H1 (cell line): Measurements from ENCODE around the gene PLEKHG3. TPM values are rescaled to one million over a fixed set of nuclear protein-coding genes. Genes with fewer than 3 reads are reported as not detected.

Experiments used
- BACH1 ChIP-seq: IDR thresholded peaks from 2 replicates; pipeline ENCODE4 v1.6.1; 2012; ENCODE audit warnings: low read length, improper control_type of control experiment
- CEBPB ChIP-seq: IDR thresholded peaks from 2 replicates; pipeline ENCODE4 v1.6.1; 2012; ENCODE audit warnings: low read depth, low read length
- EZH2 ChIP-seq: fragments of 200-600 bp; sonication (generic); IDR thresholded peaks from 2 replicates; pipeline ENCODE4 v1.7.1; 2012; ENCODE audit warnings: low read depth, mild to moderate bottlenecking, moderate library complexity, low read length, inconsistent platforms; ENCODE audit not compliant: severe bottlenecking
- KDM1A ChIP-seq: fragments of 200-600, 300-600 bp; sonication (generic); IDR thresholded peaks from 2 replicates; pipeline ENCODE4 v1.7.1; 2016; ENCODE audit warnings: mild to moderate bottlenecking, low read length, borderline replicate concordance
- KDM4A ChIP-seq: IDR thresholded peaks from one replicate; pipeline ENCODE4 v1.7.1; 2012; ENCODE audit warnings: low read depth, mild to moderate bottlenecking, moderate library complexity, low read length, inconsistent platforms; ENCODE audit not compliant: severe bottlenecking
- RBBP5 ChIP-seq: IDR thresholded peaks from 2 replicates; pipeline ENCODE4 v1.7.1; 2012; ENCODE audit warnings: low read depth, mild to moderate bottlenecking, inconsistent platforms, low read length, moderate library complexity, borderline replicate concordance
- SIRT6 ChIP-seq: IDR thresholded peaks from one replicate; pipeline ENCODE4 v1.7.1; 2012; ENCODE audit warnings: low read length, inconsistent platforms
- SIX5 ChIP-seq: IDR thresholded peaks from 2 replicates; pipeline ENCODE4 v1.6.1; 2011; ENCODE audit warnings: mild to moderate bottlenecking, low read depth, low read length
- ZNF274 ChIP-seq: IDR thresholded peaks from 2 replicates; pipeline ENCODE4 v1.7.0; 2012; ENCODE audit warnings: low read length, borderline replicate concordance; ENCODE audit errors: extremely low read depth
- polyA plus RNA-seq, 7 experiments: library from polyadenylated mRNA; depleted of rRNA in 3 of 7; stranded (reverse) in 5 of 7; unstranded in 2 of 7; fragments of >200 nt in 5 of 7; fragments of 200-250 nt in 2 of 7; gene quantifications; 1 replicate in 5 of 7; 2 replicates in 1 of 7; 4 replicates in 1 of 7; pipeline versions ENCODE4 v1.2.1 to v1.2.3, GENCODE V29; 2011 to 2013; ENCODE audit warnings: missing spikeins in 2 of 7, mixed read lengths in 2 of 7
- total RNA-seq: library from RNA; stranded (reverse); fragmentation: NEBNext Ultra II Directional; extraction: Animal tissue kit (Norgen Biotek cat#: 25700); gene quantifications from 2 replicates; pipeline ENCODE4 v1.2.1, GENCODE V29; 2021
- TF ChIP-seq, protein P1 (sequence below): fragments of 300-600 bp; sonication (generic); IDR thresholded peaks from 2 replicates; pipeline ENCODE4 v1.7.1; 2012; ENCODE audit warnings: low read length, moderate library complexity, mild to moderate bottlenecking, inconsistent platforms; ENCODE audit not compliant: insufficient replicate concordance
- TF ChIP-seq, protein P2 (sequence below): IDR thresholded peaks from 2 replicates; pipeline ENCODE4 v1.6.1; 2012; ENCODE audit warnings: inconsistent platforms

The PLEKHG3 gene
- total and polyA plus RNA-seq, 2 of the 8 experiments (the other 6 are each of a cell fraction or from before 2014, with no cell fraction given) = 43.4 to 90.6 TPM

DNA sequence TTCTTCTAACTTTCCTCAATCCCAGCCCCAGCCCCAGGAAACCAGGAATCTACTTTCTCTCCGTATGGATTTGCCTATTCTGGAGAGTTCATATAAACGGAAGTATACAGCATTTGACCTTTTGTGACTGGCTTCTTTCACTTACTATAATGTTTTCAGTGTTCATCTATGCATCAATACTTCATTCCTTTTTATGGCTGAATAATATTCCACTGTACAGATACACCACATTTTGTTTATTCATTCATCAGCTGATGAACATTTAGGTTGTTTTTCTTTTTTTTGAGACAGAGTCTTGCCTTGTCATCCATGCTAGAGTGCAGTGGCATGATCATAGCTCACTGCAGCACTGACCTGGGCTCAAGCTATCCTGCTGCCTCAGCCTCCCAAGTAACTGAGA, 3.9 kb upstream of the PLEKHG3 start (continued):
- TF ChIP-seq, protein P1, sequence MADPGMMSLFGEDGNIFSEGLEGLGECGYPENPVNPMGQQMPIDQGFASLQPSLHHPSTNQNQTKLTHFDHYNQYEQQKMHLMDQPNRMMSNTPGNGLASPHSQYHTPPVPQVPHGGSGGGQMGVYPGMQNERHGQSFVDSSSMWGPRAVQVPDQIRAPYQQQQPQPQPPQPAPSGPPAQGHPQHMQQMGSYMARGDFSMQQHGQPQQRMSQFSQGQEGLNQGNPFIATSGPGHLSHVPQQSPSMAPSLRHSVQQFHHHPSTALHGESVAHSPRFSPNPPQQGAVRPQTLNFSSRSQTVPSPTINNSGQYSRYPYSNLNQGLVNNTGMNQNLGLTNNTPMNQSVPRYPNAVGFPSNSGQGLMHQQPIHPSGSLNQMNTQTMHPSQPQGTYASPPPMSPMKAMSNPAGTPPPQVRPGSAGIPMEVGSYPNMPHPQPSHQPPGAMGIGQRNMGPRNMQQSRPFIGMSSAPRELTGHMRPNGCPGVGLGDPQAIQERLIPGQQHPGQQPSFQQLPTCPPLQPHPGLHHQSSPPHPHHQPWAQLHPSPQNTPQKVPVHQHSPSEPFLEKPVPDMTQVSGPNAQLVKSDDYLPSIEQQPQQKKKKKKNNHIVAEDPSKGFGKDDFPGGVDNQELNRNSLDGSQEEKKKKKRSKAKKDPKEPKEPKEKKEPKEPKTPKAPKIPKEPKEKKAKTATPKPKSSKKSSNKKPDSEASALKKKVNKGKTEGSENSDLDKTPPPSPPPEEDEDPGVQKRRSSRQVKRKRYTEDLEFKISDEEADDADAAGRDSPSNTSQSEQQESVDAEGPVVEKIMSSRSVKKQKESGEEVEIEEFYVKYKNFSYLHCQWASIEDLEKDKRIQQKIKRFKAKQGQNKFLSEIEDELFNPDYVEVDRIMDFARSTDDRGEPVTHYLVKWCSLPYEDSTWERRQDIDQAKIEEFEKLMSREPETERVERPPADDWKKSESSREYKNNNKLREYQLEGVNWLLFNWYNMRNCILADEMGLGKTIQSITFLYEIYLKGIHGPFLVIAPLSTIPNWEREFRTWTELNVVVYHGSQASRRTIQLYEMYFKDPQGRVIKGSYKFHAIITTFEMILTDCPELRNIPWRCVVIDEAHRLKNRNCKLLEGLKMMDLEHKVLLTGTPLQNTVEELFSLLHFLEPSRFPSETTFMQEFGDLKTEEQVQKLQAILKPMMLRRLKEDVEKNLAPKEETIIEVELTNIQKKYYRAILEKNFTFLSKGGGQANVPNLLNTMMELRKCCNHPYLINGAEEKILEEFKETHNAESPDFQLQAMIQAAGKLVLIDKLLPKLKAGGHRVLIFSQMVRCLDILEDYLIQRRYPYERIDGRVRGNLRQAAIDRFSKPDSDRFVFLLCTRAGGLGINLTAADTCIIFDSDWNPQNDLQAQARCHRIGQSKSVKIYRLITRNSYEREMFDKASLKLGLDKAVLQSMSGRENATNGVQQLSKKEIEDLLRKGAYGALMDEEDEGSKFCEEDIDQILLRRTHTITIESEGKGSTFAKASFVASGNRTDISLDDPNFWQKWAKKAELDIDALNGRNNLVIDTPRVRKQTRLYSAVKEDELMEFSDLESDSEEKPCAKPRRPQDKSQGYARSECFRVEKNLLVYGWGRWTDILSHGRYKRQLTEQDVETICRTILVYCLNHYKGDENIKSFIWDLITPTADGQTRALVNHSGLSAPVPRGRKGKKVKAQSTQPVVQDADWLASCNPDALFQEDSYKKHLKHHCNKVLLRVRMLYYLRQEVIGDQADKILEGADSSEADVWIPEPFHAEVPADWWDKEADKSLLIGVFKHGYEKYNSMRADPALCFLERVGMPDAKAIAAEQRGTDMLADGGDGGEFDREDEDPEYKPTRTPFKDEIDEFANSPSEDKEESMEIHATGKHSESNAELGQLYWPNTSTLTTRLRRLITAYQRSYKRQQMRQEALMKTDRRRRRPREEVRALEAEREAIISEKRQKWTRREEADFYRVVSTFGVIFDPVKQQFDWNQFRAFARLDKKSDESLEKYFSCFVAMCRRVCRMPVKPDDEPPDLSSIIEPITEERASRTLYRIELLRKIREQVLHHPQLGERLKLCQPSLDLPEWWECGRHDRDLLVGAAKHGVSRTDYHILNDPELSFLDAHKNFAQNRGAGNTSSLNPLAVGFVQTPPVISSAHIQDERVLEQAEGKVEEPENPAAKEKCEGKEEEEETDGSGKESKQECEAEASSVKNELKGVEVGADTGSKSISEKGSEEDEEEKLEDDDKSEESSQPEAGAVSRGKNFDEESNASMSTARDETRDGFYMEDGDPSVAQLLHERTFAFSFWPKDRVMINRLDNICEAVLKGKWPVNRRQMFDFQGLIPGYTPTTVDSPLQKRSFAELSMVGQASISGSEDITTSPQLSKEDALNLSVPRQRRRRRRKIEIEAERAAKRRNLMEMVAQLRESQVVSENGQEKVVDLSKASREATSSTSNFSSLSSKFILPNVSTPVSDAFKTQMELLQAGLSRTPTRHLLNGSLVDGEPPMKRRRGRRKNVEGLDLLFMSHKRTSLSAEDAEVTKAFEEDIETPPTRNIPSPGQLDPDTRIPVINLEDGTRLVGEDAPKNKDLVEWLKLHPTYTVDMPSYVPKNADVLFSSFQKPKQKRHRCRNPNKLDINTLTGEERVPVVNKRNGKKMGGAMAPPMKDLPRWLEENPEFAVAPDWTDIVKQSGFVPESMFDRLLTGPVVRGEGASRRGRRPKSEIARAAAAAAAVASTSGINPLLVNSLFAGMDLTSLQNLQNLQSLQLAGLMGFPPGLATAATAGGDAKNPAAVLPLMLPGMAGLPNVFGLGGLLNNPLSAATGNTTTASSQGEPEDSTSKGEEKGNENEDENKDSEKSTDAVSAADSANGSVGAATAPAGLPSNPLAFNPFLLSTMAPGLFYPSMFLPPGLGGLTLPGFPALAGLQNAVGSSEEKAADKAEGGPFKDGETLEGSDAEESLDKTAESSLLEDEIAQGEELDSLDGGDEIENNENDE = no peak
- TF ChIP-seq RBBP5 = no peak
- TF ChIP-seq KDM1A = no peak
- TF ChIP-seq ZNF274 = no peak
- TF ChIP-seq BACH1 = no peak
- TF ChIP-seq CEBPB = no peak
- TF ChIP-seq SIX5 = no peak
- TF ChIP-seq KDM4A = no peak
- TF ChIP-seq EZH2 = no peak
- TF ChIP-seq, protein P2, sequence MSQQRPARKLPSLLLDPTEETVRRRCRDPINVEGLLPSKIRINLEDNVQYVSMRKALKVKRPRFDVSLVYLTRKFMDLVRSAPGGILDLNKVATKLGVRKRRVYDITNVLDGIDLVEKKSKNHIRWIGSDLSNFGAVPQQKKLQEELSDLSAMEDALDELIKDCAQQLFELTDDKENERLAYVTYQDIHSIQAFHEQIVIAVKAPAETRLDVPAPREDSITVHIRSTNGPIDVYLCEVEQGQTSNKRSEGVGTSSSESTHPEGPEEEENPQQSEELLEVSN = no peak
- no peak for TF ChIP-seq SIRT6
